Peyer's patch (tissue), 4 donors: ENCODE data around the gene KCNC2.

Source experiments
- CTCF ChIP-seq, 6 experiments: fragments of 450-650 bp in 4 of 6; fragments of 200-600 bp in 2 of 6; sonication (generic) in 1 of 6; IDR thresholded peaks; one replicate each; pipeline ENCODE4 v1.5.1; 2017 to 2019; ENCODE audit warnings: antibody characterized with exemption in 6 of 6, mild to moderate bottlenecking in 3 of 6, moderate library complexity in 1 of 6
- POLR2A ChIP-seq, 2 donors: fragments of 450-650 bp; IDR thresholded peaks; one replicate each; pipeline ENCODE4 v1.5.1; 2017; ENCODE audit warnings: antibody characterized with exemption in 2 of 2, mild to moderate bottlenecking in 2 of 2, moderate library complexity in 2 of 2

GRCh38 chr12:75129275-75129674 lies 80.4 kb downstream of the KCNC2 start:
- TF ChIP-seq CTCF (IDR thresholded peaks at IDR 0.05) (no peak), POLR2A (IDR thresholded peaks at IDR 0.05) (no peak)
